Uterus (tissue), 2 donors: ENCODE data around the gene CREBL2.

Source experiments
- POLR2A ChIP-seq, 2 donors: fragments of 450-650 bp; IDR thresholded peaks; one replicate each; pipeline ENCODE4 v1.6.1; 2016; ENCODE audit warnings: antibody characterized with exemption in 2 of 2, mild to moderate bottlenecking in 1 of 2, moderate library complexity in 1 of 2
- TF ChIP-seq, protein P1 (sequence below), 4 experiments: fragments of 200-600 bp in 2 of 4; fragments of 450-650 bp in 2 of 4; sonication (generic) in 2 of 4; IDR thresholded peaks; one replicate each; pipeline ENCODE4 v1.5.1; 2016 to 2019; ENCODE audit warnings: antibody characterized with exemption in 4 of 4, mild to moderate bottlenecking in 2 of 4, moderate library complexity in 1 of 4

DNA sequence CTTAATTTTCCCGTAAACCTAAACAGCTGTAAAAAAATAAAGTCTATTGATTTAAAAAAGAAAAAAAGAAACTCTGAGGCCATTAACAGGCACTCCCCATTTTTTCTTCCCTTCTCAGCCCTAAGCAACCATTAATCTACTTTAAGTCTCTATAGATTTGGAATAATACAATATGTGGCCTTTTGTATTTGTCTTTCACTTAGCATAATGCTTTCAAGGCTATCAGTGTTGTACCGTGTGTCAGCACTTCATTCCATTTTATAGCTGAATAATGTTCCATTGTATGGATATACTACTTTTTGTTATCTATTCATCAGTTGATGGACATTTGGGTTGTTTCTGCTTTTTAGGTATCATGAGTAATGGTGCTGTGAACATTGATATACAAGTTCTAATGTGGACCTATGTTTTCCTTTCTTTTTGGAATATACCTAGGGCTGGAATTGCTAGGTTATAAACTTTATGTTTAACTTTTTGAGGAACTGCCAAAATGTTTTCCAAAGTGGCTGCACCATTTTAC lies 15.7 kb downstream of the CREBL2 start:
- TF ChIP-seq, protein P1, sequence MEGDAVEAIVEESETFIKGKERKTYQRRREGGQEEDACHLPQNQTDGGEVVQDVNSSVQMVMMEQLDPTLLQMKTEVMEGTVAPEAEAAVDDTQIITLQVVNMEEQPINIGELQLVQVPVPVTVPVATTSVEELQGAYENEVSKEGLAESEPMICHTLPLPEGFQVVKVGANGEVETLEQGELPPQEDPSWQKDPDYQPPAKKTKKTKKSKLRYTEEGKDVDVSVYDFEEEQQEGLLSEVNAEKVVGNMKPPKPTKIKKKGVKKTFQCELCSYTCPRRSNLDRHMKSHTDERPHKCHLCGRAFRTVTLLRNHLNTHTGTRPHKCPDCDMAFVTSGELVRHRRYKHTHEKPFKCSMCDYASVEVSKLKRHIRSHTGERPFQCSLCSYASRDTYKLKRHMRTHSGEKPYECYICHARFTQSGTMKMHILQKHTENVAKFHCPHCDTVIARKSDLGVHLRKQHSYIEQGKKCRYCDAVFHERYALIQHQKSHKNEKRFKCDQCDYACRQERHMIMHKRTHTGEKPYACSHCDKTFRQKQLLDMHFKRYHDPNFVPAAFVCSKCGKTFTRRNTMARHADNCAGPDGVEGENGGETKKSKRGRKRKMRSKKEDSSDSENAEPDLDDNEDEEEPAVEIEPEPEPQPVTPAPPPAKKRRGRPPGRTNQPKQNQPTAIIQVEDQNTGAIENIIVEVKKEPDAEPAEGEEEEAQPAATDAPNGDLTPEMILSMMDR (IDR thresholded peaks at IDR 0.05): no peak
- no peak for TF ChIP-seq POLR2A (IDR thresholded peaks at IDR 0.05)
